Stomach (tissue), 4 donors: ENCODE measurements around the gene TRMT6.

Experiments used
- EP300 ChIP-seq: sonication (generic); formaldehyde crosslinking; IDR thresholded peaks from one replicate; pipeline ENCODE4 v1.6.1; 2017; ENCODE audit warnings: antibody characterized with exemption
- POLR2A ChIP-seq, 4 donors: fragments of 450-650 bp; IDR thresholded peaks; one replicate each; pipeline ENCODE4 v1.6.1; 2016; ENCODE audit warnings: antibody characterized with exemption in 4 of 4, control low read depth in 2 of 4, mild to moderate bottlenecking in 1 of 4, moderate library complexity in 1 of 4
- TF ChIP-seq, protein P1 (sequence below), 7 experiments: fragments of 450-650 bp in 4 of 7; fragments of 200-600 bp in 3 of 7; sonication (generic) in 3 of 7; IDR thresholded peaks; one replicate each; pipeline ENCODE4 v1.5.1; 2016 to 2019; ENCODE audit warnings: antibody characterized with exemption in 7 of 7, control low read depth in 2 of 7, mild to moderate bottlenecking in 1 of 7

DNA sequence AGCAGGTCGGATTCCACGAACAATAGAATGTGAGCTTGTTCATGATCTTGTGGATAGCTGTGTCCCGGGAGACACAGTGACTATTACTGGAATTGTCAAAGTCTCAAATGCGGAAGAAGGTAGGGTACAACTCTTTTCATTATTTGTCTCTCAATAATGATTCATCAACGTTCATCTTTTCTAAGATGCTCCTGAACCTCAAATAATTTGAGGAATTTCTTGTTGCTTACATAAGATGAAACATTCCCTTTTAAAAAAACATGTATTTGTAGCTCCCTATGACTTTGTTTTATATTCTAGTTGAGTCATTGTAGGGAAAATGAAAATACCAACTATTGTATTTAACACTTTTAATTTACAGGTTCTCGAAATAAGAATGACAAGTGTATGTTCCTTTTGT lies 17.1 kb upstream of the TRMT6 start:
- TF ChIP-seq, protein P1, sequence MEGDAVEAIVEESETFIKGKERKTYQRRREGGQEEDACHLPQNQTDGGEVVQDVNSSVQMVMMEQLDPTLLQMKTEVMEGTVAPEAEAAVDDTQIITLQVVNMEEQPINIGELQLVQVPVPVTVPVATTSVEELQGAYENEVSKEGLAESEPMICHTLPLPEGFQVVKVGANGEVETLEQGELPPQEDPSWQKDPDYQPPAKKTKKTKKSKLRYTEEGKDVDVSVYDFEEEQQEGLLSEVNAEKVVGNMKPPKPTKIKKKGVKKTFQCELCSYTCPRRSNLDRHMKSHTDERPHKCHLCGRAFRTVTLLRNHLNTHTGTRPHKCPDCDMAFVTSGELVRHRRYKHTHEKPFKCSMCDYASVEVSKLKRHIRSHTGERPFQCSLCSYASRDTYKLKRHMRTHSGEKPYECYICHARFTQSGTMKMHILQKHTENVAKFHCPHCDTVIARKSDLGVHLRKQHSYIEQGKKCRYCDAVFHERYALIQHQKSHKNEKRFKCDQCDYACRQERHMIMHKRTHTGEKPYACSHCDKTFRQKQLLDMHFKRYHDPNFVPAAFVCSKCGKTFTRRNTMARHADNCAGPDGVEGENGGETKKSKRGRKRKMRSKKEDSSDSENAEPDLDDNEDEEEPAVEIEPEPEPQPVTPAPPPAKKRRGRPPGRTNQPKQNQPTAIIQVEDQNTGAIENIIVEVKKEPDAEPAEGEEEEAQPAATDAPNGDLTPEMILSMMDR (IDR thresholded peaks at IDR 0.05), result no peak
- TF ChIP-seq POLR2A (IDR thresholded peaks at IDR 0.05), result no peak
- no peak for TF ChIP-seq EP300
